A204.1 (cell line): Measurements from ENCODE around the gene MBP.

Source experiments
- FAIRE-seq: peaks from 2 replicates; lab custom pipeline; 2012; peaks lifted over from hg19 to GRCh38; lab: Jason Lieb, UNC

MBP gene

DNA sequence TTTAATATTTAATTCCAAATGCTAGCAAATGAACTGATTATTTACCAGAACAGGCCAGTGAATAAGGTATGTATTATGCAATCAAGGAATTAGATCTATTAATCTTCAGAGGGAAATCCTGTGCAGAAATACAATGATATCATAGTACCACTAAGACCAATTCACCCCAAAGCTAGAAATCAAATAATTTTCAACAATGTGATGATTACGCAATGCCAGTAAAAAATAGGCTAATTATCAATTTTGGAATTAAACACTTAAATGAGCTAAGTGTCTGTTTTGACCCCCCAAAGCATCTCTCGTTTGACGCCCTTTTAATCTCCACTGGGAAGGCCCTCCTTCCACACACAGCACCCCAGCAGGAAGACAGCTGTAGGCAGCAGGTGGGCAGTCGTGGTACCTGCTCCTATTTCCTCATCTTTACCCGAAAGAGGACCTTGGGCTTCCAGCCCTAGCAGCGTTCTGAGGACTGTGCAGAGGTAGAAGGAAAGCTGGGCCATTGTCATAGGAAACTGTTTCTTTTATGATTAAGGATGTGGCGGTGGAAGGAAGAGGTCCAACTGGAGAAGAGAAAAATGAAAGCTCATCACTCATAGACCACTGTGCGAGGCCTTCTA is 84.7 kb downstream of the MBP start:
- FAIRE-seq = no peak

DNA sequence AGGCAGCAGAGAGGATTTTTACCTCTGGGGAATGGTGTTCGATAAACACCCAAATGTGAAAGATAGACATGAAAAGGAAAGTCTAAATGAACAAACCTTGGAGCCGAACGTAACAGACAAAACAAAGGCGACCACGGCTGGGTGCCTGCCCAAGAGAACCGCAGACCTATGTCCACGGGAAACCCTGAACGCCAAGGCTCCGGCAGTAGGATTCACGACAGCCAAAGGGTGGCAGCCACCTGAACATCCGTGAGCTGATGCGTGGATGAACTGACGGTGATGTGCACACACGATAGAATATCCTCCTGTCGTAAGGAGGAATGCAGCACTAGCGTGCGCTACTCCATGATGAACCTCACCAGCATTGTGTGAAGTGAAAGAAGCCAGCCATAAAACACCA is 85.6 kb downstream of the MBP start:
- no peak for FAIRE-seq

DNA sequence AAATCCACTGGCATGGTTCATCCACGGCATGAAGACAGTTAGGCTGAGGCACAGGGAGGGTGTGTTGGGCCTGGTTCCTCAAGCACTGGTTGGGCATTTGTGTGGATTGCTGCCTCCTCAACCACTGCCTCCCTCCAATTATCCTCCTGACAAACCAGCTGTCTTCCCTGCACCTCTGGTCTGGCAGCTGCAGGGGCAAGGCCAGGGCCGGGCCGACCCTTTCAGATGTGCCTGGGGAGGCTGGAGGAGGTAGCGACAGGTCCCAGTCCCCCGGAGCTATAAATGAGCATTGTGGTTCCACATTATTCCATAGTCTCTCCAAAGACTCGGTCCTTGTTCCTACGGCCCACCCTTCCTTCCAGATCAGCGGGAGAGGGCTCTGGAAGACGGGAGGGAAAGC is 86.2 kb downstream of the MBP start:
- no peak for FAIRE-seq

GRCh38 chr18:77045677-77046076 is 86.9 kb downstream of the MBP start:
- no peak for FAIRE-seq

DNA sequence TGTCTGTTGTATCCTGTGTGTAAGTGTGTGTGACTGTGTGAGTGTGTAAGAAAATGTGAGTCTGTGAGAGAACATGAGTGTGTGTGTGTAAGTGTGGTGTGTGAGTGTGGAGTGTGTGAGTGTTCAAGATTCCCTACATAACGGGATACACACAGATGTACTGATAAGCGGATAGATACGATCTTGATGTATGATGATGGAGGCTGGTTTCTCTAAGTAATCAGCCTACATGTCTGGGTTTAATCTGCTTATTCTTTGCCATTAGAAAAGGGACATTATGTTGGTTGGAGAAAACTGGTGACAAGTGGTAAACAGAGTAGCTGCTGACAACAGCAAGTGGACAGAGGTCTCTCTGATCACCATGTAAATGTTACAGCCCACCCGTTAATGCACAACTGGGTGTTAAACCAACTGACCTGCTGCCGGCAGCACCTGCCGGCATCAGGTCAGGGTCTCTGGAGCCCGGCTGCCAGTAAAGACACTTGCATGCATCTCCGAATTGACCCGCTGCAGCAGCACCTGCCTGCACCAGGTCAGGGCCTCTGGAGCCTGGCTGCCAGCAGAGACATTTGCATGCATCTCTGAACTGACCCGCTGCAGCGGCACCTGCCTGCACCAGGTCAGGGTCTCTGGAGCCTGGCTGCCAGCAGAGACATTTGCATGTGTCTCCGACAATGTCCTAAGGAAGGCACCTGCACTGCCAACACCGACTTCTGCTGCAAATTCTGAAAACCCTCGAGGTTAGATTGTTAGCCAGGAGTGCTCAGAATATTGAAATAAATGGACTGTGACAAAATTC is 87.5 kb downstream of the MBP start:
- no peak for FAIRE-seq

DNA sequence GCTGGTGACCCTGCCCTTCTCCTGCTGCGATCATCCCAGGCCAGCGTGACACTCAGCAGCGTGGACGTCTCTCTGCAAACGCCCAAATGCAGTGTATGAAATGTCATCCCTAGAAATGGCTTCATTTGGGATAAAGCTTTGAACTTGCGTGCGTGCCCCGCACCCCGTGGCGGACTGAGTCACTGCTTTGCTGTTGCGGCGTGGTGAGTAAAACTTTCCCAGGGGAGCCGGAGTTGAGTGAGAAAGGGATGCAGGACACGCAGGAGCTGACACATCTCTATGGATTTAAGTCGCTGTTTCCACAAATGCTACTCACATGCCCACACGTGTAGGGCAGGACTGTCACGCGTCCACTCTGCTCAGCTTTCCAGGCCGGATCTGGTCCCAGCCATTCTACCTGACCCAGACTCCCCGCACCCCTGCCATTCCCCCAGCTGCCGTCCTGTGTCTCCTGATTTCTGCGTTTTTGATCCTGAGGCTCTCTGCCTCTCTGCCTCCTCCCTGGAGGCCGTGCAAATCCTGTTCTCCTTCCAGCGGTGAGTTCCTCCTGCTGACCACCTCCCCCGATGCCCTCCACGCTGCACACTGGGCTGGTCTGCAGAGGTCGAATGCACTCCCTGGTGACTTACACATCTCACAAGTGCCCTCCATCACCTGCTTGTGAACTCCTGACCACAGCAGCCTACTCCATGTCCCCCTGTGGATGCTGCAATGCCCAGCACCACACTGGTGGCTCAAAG is 88.9 kb downstream of the MBP start:
- FAIRE-seq = no peak

- no peak for FAIRE-seq
Measured at GRCh38 chr18:77042583-77042982, 90.0 kb downstream of the MBP start.

DNA sequence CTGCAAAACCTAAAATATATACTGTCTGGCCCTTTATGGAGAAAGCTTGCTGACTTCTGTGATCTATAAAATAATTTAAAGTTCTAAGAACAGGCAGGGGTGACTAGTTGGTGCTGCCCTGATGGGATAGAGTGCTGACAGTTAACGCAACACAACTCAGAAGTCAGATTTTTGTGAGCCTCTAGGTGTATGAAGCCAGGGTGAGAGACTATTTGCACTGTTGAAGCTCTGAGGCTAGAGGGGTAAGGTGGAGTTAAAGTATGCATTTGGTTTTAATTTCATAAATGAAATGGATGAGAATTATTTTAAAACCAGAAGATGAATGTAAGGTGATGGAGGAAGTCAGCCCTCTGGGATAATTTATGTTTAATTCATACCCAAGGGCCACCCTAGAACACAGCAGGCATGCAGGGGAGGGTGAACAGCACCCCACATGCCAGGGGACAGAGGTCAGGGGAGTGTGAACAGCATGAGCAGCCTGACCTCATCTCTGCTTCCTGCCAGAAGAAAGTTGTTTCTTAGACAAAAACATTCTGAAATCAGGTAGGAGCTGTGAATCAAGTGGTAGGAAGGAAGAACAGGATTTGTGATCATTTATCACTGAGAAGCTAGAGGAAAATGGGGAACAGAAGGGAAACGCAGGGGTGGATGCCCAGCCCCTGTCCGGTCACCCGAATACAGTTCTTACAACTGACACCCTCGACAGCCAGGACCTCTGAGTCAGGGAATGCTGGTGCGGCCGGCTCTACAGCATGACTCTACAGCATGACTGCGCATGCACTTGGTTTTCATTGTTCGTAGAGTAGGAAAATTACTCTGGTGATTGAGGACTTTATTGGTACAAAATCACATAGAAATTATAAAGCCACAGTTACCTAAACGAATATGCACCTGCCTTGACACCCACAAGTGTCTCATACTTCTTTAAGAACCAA is 93.1 kb downstream of the MBP start:
- no peak for FAIRE-seq

- no peak for FAIRE-seq
Measured at GRCh38 chr18:77038182-77038858, 94.3 kb downstream of the MBP start.

- FAIRE-seq = no peak
Measured at GRCh38 chr18:77037567-77037966, 95.0 kb downstream of the MBP start.

DNA sequence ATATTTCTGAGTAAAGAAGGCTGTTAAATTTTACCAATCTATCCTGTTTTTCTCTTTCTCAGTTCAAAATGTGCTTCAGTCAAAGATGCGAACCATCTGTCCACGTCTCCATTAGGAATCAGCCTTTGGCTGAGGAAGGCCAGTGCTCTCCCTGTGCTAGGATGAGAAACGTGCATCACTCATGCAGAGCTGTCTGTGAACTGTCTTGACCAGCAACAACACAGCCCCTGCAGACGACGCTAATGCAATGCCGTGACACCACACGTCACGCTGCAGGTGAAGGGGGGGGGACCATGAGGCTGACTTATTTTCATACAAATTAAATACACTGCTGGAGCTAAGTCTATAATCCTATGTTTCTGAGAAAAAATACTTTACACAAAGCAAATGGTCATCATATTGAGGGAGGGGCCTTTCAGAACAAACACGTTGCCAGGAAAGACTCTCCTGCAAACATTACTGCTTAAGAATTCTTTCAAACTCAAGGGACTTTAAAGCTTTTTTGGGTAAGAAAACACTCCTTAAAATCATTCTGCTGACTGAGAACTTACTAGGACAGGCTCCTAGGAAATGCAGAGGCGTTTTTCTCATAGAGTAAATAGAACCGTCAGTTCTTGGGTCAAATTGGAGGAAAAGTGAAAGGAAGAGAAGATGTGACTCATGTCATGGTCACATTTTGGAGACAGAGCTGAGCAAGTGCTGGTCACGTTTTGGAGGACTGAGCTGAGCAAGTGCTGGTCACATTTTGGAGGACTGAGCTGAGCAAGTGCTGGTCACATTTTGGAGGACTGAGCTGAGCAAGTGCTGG is 97.0 kb downstream of the MBP start:
- FAIRE-seq = no peak

GRCh38 chr18:77033575-77033974 is 99.0 kb downstream of the MBP start:
- FAIRE-seq = no peak

GRCh38 chr18:77032181-77032701 is 100.3 kb downstream of the MBP start:
- no peak for FAIRE-seq

- FAIRE-seq = no peak
Measured at GRCh38 chr18:77031662-77032061, 100.9 kb downstream of the MBP start.

DNA sequence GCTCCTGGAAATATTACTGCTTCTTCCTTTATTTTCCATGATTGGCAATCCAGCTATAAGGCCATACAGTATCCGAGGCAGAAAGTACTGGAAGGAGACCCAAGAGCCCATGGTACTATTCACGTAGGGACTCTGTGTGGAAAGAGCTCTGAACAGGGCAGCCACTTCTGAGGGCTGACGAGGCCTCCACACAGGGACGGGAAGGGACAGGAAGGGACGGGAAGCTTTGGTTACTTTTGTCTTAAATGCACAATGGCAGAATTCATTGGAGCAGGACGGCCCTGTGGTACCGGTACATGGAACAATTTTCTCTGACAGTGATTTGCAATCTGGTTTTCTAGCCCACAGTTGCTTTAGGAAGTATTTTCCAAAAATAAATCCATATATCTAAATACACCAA is 102.4 kb downstream of the MBP start:
- FAIRE-seq = no peak

DNA sequence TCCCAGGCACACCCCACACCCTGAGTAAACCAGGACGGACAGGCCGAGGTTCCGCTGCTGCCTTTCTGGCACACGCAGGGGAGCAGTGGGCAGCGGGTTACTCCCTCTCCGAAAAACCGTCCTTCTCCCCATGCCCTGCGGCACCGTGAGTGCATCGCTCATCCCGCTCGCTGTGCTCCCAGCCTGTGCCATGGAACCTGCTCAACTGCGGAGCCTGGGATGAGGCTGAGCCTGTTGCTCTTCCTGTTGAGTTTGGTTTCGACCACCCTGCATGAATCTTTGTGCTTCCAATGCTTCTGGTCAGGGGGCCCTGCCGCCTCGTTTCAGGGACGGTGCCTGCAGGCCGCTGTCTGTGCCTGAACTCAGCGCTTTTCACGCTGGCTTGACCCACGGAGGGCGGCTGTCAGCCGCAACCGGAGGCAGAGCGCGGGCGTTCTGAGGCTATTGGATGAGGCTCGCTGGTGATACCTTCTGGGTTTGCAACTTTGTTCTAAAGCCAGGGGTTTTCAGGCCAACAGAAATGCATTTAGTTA is 106.7 kb downstream of the MBP start:
- FAIRE-seq = no peak

GRCh38 chr18:77025123-77025522 is 107.5 kb downstream of the MBP start:
- FAIRE-seq = no peak

DNA sequence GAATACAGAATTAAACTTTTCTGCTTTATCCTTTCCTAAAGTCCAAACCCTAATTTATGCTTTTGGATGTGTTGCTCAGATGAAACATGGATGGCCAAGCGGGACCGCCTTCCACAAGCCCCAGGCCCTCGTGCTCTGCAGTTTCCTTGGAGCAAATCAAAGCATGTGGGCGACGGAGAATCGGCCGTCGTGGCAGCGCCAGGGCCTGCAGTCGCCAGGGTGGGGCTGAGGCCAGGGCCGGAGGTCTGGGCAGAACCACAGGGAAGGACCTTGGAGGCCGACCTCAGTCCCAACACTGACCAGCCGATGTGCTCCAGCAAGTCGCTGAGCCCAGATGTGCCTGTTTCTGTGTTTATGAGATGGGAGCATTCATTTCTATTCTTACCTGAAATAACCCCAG is 108.1 kb downstream of the MBP start:
- FAIRE-seq = no peak

DNA sequence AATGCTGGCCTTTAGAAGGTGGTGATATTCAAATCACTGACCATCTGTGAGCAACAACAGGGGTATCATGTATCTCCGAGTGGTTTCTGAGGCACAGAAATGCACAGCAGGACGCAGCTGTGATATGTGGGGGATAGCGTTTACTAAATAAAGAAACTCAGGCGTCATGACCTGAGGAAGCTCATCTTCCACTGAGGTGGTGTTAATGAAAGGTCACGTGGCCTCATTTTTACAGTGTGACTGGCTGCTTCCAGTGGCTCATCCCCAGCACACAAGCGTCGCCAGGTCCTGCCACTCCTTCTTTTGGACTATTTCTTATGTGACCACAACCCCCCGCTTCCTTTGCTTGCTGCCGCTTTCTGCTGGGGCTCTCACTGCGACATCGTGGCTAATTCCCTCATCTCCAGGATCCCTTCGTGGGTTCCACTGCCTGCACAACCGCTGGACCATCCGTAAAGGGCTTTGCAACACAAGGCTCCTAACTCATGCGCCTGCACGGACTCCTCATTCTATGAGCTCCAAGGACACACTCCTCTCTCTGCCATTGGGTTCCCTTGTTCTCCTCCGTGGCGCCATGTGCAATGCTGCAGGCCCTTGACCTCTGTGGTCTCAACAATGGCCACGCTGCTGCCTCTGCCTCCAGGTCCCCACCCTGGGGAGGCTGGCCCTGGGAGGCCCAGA is 109.3 kb downstream of the MBP start:
- no peak for FAIRE-seq

DNA sequence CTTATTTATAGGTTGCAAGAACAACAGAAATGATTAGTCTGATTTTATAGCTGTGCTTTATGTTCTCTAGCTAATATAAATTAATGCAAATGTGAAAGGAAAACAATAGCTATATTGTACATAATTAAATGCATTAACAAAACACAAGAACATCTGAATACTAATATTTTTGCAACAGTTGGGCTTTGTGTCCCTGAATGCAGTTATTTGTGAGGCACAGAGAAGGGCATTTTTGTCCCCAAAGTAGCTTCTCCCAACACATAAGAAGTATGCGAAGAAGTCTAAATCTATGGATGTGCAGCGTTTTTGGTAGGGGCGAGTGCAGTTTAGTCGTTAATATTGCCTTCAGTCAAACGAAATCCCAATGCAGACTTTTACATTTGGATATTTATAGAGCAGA is 110.0 kb downstream of the MBP start:
- no peak for FAIRE-seq
